NCI-H128 (cell line): ENCODE data around the gene CADPS.

Experiments
- DNase-seq: peaks from one replicate; lab custom pipeline; 2025; ENCODE audit not compliant: unreplicated experiment; lab: John Stamatoyannopoulos, UW

The CADPS gene

GRCh38 chr3:62688812-62689211, 186.4 kb downstream of the CADPS start:
- DNase-seq = no peak

- no peak for DNase-seq
These were observed 187.2 kb downstream of the CADPS start for GRCh38 chr3:62688050-62688449.

- no peak for DNase-seq
These were observed 188.5 kb downstream of the CADPS start for GRCh38 chr3:62686503-62687294.

- no peak for DNase-seq
These were observed 192.4 kb downstream of the CADPS start for GRCh38 chr3:62682826-62683225.

GRCh38 chr3:62679988-62680387, 195.2 kb downstream of the CADPS start:
- DNase-seq = no peak

- DNase-seq = no peak
These were observed 196.4 kb downstream of the CADPS start for GRCh38 chr3:62678841-62679240.

GRCh38 chr3:62677926-62678325, 197.3 kb downstream of the CADPS start:
- DNase-seq = no peak

- DNase-seq = no peak
These were observed 198.4 kb downstream of the CADPS start for GRCh38 chr3:62676689-62677271.

- DNase-seq = no peak
These were observed 199.7 kb downstream of the CADPS start for GRCh38 chr3:62675492-62675891.

GRCh38 chr3:62672988-62673313, 202.3 kb downstream of the CADPS start:
- no peak for DNase-seq

GRCh38 chr3:62672270-62672987, 202.8 kb downstream of the CADPS start:
- no peak for DNase-seq

- DNase-seq = no peak
These were observed 204.9 kb downstream of the CADPS start for GRCh38 chr3:62670351-62670750.

- no peak for DNase-seq
These were observed 206.1 kb downstream of the CADPS start for GRCh38 chr3:62669161-62669560.

GRCh38 chr3:62667714-62668113, 207.5 kb downstream of the CADPS start:
- DNase-seq = no peak

GRCh38 chr3:62665627-62666437, 209.4 kb downstream of the CADPS start:
- peak; percentile 29 for DNase-seq

GRCh38 chr3:62662677-62663076, 212.5 kb downstream of the CADPS start:
- DNase-seq = no peak

GRCh38 chr3:62659660-62660059, 215.6 kb downstream of the CADPS start:
- no peak for DNase-seq

- no peak for DNase-seq
These were observed 219.5 kb downstream of the CADPS start for GRCh38 chr3:62655691-62656063.

GRCh38 chr3:62655056-62655690, 220.0 kb downstream of the CADPS start:
- no peak for DNase-seq

GRCh38 chr3:62653796-62654195, 221.4 kb downstream of the CADPS start:
- DNase-seq = no peak

- no peak for DNase-seq
These were observed 227.5 kb downstream of the CADPS start for GRCh38 chr3:62647711-62648110.
